ENCODE results near the gene ENTPD8.

DNA sequence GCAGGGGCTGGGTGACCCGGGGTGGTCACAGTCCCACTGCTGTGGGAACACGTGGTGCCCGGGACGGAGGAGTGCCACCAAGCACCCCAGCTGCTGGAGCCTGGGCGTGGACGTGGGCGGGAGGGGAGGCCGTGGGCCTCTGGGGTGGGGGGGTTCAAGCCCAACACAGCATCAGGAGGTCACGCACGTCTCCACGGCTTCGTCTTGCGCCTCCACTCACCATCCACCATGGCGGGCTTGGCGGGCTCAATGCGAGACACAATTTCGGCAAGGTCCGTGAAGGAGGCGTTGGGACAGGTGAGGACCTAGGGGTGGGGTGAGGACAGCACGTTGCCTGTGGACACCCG lies 20.1 kb upstream of the ENTPD8 start:
- no peak for TF ChIP-seq EZH2 (IDR thresholded peaks at IDR 0.05; ENCODE audit: borderline replicate concordance, insufficient read depth, low read depth, low read length, poor library complexity, severe bottlenecking)
- TF ChIP-seq, protein P1, sequence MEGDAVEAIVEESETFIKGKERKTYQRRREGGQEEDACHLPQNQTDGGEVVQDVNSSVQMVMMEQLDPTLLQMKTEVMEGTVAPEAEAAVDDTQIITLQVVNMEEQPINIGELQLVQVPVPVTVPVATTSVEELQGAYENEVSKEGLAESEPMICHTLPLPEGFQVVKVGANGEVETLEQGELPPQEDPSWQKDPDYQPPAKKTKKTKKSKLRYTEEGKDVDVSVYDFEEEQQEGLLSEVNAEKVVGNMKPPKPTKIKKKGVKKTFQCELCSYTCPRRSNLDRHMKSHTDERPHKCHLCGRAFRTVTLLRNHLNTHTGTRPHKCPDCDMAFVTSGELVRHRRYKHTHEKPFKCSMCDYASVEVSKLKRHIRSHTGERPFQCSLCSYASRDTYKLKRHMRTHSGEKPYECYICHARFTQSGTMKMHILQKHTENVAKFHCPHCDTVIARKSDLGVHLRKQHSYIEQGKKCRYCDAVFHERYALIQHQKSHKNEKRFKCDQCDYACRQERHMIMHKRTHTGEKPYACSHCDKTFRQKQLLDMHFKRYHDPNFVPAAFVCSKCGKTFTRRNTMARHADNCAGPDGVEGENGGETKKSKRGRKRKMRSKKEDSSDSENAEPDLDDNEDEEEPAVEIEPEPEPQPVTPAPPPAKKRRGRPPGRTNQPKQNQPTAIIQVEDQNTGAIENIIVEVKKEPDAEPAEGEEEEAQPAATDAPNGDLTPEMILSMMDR (IDR thresholded peaks at IDR 0.05): no peak

Measured in B cell (primary cell).